ENCODE measurements around the gene CDC42BPB.
"Not testable (repeated sequence)": the region's sequence is repeated elsewhere in the genome, so short reads cannot be mapped to it uniquely, and the experiment has no call there.

The CDC42BPB gene

GRCh38 chr14:103045371-103045869 lies 11.9 kb downstream of the CDC42BPB start:
- no peak for DNase-seq (ENCODE audit: low read depth)

GRCh38 chr14:103043257-103044015 lies 13.9 kb downstream of the CDC42BPB start:
- no peak for DNase-seq (ENCODE audit: low read depth)

- no peak for DNase-seq (ENCODE audit: low read depth)
Observed at GRCh38 chr14:103041464-103041863, 15.9 kb downstream of the CDC42BPB start.

- no peak for DNase-seq (ENCODE audit: low read depth)
Observed at GRCh38 chr14:103033681-103034096, 23.7 kb downstream of the CDC42BPB start.

GRCh38 chr14:103031956-103032355 lies 25.4 kb downstream of the CDC42BPB start:
- DNase-seq (ENCODE audit: low read depth) = no peak

- DNase-seq (ENCODE audit: low read depth) = no peak
Observed at GRCh38 chr14:103031566-103031911, 25.8 kb downstream of the CDC42BPB start.

- DNase-seq (ENCODE audit: low read depth) = no peak
Observed at GRCh38 chr14:103030741-103031565, 26.4 kb downstream of the CDC42BPB start.

- no peak for DNase-seq (ENCODE audit: low read depth)
Observed at GRCh38 chr14:103029936-103030335, 27.4 kb downstream of the CDC42BPB start.

GRCh38 chr14:103028772-103029171 lies 28.6 kb downstream of the CDC42BPB start:
- DNase-seq (ENCODE audit: low read depth) = no peak

GRCh38 chr14:103028161-103028767 lies 29.1 kb downstream of the CDC42BPB start:
- no peak for DNase-seq (ENCODE audit: low read depth)

GRCh38 chr14:103027451-103027850 lies 29.9 kb downstream of the CDC42BPB start:
- DNase-seq (ENCODE audit: low read depth) = no peak

- DNase-seq (ENCODE audit: low read depth) = no peak
Observed at GRCh38 chr14:103026988-103027387, 30.4 kb downstream of the CDC42BPB start.

GRCh38 chr14:103026196-103026595 lies 31.2 kb downstream of the CDC42BPB start:
- DNase-seq (ENCODE audit: low read depth) = not testable (repeated sequence)

- no peak for DNase-seq (ENCODE audit: low read depth)
Observed at GRCh38 chr14:103023881-103024473, 33.4 kb downstream of the CDC42BPB start.

- DNase-seq (ENCODE audit: low read depth) = no peak
Observed at GRCh38 chr14:103022685-103023044, 34.7 kb downstream of the CDC42BPB start.

GRCh38 chr14:103022002-103022684 lies 35.2 kb downstream of the CDC42BPB start:
- no peak for DNase-seq (ENCODE audit: low read depth)

GRCh38 chr14:103021684-103022001 lies 35.7 kb downstream of the CDC42BPB start:
- no peak for DNase-seq (ENCODE audit: low read depth)

- DNase-seq (ENCODE audit: low read depth) = no peak
Observed at GRCh38 chr14:103020271-103021170, 36.8 kb downstream of the CDC42BPB start.

GRCh38 chr14:103019826-103020225 lies 37.5 kb downstream of the CDC42BPB start:
- DNase-seq (ENCODE audit: low read depth) = no peak

GRCh38 chr14:103019236-103019635 lies 38.1 kb downstream of the CDC42BPB start:
- no peak for DNase-seq (ENCODE audit: low read depth)

GRCh38 chr14:103016594-103016993 lies 40.8 kb downstream of the CDC42BPB start:
- no peak for DNase-seq (ENCODE audit: low read depth)
